ENCODE data around the gene CALHM1.

DNA sequence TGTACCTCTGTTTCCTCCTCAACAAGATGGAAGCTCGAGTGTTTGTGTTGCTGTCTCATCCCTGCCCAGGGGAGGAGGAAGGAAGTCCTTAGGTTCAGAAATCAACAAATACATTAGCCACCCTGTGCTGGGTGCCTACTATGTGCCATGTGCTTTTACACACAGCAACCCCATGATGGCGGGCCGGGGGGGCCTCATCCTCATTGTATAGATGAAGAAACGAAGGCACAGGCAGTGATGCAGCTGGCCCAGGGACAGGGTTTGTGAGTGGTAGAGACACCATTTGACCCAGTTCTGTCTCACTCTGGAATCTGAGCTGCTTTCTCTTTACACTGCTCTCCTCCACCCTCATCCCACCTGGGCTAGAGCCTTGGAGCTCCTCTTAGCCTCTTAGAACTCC is 4.7 kb downstream of the CALHM1 start:
- TF ChIP-seq, protein P1, sequence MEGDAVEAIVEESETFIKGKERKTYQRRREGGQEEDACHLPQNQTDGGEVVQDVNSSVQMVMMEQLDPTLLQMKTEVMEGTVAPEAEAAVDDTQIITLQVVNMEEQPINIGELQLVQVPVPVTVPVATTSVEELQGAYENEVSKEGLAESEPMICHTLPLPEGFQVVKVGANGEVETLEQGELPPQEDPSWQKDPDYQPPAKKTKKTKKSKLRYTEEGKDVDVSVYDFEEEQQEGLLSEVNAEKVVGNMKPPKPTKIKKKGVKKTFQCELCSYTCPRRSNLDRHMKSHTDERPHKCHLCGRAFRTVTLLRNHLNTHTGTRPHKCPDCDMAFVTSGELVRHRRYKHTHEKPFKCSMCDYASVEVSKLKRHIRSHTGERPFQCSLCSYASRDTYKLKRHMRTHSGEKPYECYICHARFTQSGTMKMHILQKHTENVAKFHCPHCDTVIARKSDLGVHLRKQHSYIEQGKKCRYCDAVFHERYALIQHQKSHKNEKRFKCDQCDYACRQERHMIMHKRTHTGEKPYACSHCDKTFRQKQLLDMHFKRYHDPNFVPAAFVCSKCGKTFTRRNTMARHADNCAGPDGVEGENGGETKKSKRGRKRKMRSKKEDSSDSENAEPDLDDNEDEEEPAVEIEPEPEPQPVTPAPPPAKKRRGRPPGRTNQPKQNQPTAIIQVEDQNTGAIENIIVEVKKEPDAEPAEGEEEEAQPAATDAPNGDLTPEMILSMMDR (IDR thresholded peaks at IDR 0.05): no peak
- no peak for TF ChIP-seq POLR2A (IDR thresholded peaks at IDR 0.05)
